ENCODE measurements around the gene CUEDC1. TPM values are rescaled to one million over a fixed set of nuclear protein-coding genes. Genes with fewer than 3 reads are reported as not detected.

CUEDC1 gene
- total and polyA plus RNA-seq, 2 of the 4 experiments (the other 2 are of a cell fraction): 4.1 to 21.2 TPM

- Histone ChIP-seq H3K9ac (ENCODE audit: low read depth, low read length) (no peak overlapping the region), H3K9me1 (ENCODE audit: insufficient read depth, low read length) (0 out of 2 replicates have a peak, but pooled peaks cover 3% of the 10 kb centered on the region), H4K5ac (ENCODE audit: low read depth, low read length) (no peak overlapping the region), H3K79me1 (ENCODE audit: low read depth in 1 of 2, low read length in 2 of 2) (peaks cover 4 to 13% of the 10 kb centered on the region in 2 experiments; a peak in 3 of 4 replicates), H2BK20ac (ENCODE audit: low read depth, low read length) (no peak overlapping the region), H3K4me2 (ENCODE audit: low read depth, low read length) (no peak overlapping the region), H3K18ac (ENCODE audit: low read depth, low read length) (no peak overlapping the region), H2AK9ac (replicated peaks; ENCODE audit: low read depth, low read length, poor library complexity) (no peak overlapping the region), H2AK5ac (ENCODE audit: low read depth, low read length) (no peak overlapping the region), H4K20me1 (ENCODE audit: insufficient read depth, low read length) (no peaks in the 10 kb centered on the region; the same call in 1 of the 2 replicates), H3K23ac (ENCODE audit: low read depth, low read length) (no peak overlapping the region), H2AFZ (replicated peaks; ENCODE audit: low read length, poor library complexity) (no peak overlapping the region), H3K36me3 (ENCODE audit: control insufficient read depth, insufficient read depth, low read length) (peaks cover 17% of the 10 kb centered on the region), H3K27me3 (ENCODE audit: control insufficient read depth, insufficient read depth, low read length) (no peaks in the 10 kb centered on the region), H4K91ac (ENCODE audit: insufficient read depth, low read depth, low read length) (no peak overlapping the region), H3K9me3 (ENCODE audit: control insufficient read depth, insufficient read depth, low read length) (no peaks in the 10 kb centered on the region), H3K14ac (replicated peaks; ENCODE audit: low read depth, low read length) (no peak overlapping the region), H2BK5ac (ENCODE audit: low read depth, low read length, poor library complexity, severe bottlenecking) (no peak overlapping the region), H3K27ac (ENCODE audit: insufficient read depth, low read length) (no peak overlapping the region), H3K4ac (ENCODE audit: low read depth, low read length) (no peak overlapping the region), H3K4me1 (ENCODE audit: control insufficient read depth, insufficient read depth, low read length) (no peaks in the 10 kb centered on the region), H3K56ac (ENCODE audit: extremely low read depth, insufficient read depth, low read length) (no peak overlapping the region), H4K8ac (ENCODE audit: low read depth in 2 of 2, low read length in 2 of 2) (no peak overlapping the region), H2BK120ac (ENCODE audit: low read depth, low read length) (no peak overlapping the region), H2BK15ac (ENCODE audit: low read depth, low read length) (no peak overlapping the region), H3K4me3 (ENCODE audit: insufficient read depth, low read depth, low read length) (no peak overlapping the region)
- dilution Hi-C loops (cut with HindIII; ENCODE audit: low sequenced_read_pairs, unreplicated experiment) (no loop called here), in situ Hi-C loops (cut with MboI; ENCODE audit: low sequenced_read_pairs) (no loop called here), intact Hi-C loops (cut with micrococcal nuclease) (no loop called here)
- POLR2A ChIA-PET (ENCODE audit: unreplicated experiment): no interaction called here
- no peak for TF ChIP-seq USF2 (IDR thresholded peaks at IDR 0.05; ENCODE audit: low read depth, low read length)
- TF ChIP-seq NFE2L2 (IDR thresholded peaks at IDR 0.05; ENCODE audit: low read depth, low read length): no peak
- TF ChIP-seq RAD21 (IDR thresholded peaks at IDR 0.05; ENCODE audit: low read length): no peak
- no peak for TF ChIP-seq POLR2A (IDR thresholded peaks at IDR 0.05; ENCODE audit: low read depth, low read length)
- TF ChIP-seq MXI1 (IDR thresholded peaks at IDR 0.05; ENCODE audit: borderline replicate concordance, low read depth, low read length): no peak
- TF ChIP-seq SMC3 (IDR thresholded peaks at IDR 0.05; ENCODE audit: low read depth, low read length): no peak
- TF ChIP-seq CTCF (conservative IDR thresholded peaks at IDR 0.05; ENCODE audit: low read depth, low read length): no peak
- no peak for TF ChIP-seq FOS (IDR thresholded peaks at IDR 0.05; ENCODE audit: low read depth, low read length)
- TF ChIP-seq MAZ (IDR thresholded peaks at IDR 0.05; ENCODE audit: borderline replicate concordance, low read depth, low read length): no peak
- TF ChIP-seq CEBPB (IDR thresholded peaks at IDR 0.05; ENCODE audit: low read depth, low read length): no peak
- no peak for TF ChIP-seq ELK1 (IDR thresholded peaks at IDR 0.05; ENCODE audit: borderline replicate concordance, low read depth, low read length)
- TF ChIP-seq CHD1 (IDR thresholded peaks at IDR 0.05; ENCODE audit: low read depth, low read length): no peak
- no peak for TF ChIP-seq BHLHE40 (IDR thresholded peaks at IDR 0.05; ENCODE audit: low read depth, low read length)
- TF ChIP-seq RCOR1 (IDR thresholded peaks at IDR 0.05; ENCODE audit: insufficient replicate concordance, low read length): no peak
- TF ChIP-seq MAFK (IDR thresholded peaks at IDR 0.05; ENCODE audit: low read depth, low read length): no peak
- no peak for TF ChIP-seq RFX5 (IDR thresholded peaks at IDR 0.05; ENCODE audit: low read depth, low read length)
- CTCF ChIA-PET: interaction anchor here (0.6 kb wide), 1 partner anchor 13 kb away, joined by 5 read pairs; no protein-coding TSS in a partner anchor
- DNase-seq (no peak), ATAC-seq (ENCODE audit: low read depth) (no peak)
- BruUV-seq (replicated peaks): no TSS peak
- WGBS, 2 experiments (ENCODE audit: extremely low coverage in 2 of 2, insufficient read length in 1 of 2): no CpG with 5 or more reads among the region's 4 CpGs
These were observed 116.8 kb downstream of the CUEDC1 start for GRCh38 chr17:57838453-57838852.

Measured in IMR-90 (cell line).